Pons (tissue), 1 donor: ENCODE data around the gene TTN.

Experiments used
- DNase-seq: peaks from one replicate; pipeline ENCODE4 v3.0.0-alpha.2; 2016; ENCODE audit warnings: low spot score

The TTN gene

DNA sequence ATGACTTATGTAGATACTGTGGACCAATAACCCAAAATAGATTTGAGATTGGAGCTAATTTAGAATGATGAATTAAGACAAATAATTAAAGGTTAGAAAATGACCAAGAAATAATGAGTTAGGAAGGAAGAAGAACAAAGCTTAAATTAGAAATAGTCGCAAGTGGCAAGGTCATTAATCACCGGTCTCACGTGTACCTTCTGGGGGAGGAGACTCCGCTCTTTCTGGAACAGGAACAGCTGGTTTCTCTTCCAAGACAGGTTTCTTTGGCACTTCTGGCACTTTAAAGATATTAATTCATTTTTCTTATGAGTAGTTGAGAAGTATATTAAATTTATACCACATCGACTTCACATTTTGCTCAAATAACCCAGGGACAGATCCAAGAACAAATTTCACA is 156.7 kb downstream of the TTN start:
- no peak for DNase-seq

DNA sequence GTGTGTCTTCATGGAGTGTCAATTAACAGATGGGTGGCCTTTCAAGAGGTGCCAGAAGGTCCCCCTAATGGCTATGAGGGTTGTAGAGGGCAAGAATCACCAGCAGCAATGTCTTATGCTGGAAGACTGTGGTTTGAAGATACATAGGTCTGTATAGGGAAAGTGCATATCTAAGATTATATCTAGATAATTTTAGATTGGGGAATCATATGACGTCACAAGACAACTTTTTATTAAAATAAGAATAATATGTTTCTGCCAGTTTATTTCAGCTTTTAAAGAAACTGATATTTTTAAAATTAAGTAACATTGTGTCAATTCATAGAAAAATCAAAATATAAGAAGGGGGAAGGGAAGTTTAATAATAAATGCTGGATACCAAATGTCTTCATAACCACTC is 162.3 kb downstream of the TTN start:
- no peak for DNase-seq

DNA sequence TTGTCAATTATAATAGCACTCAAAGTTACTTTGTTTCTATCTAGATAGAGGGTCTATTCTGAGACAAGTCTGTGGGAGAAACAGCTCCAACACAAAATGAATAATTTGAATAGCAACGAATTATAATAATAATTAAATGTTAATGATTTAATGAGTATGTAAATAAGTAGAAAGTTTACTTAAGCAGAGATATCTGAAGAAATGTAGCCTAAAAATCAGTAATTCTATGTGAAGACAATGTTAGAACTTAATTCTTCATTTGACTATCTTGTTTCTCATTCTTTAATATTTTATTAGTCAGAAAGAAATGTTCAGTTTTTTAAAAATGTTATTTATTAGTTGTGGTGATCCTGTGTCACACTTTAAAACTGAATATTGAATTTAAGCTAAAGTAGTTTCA is 165.7 kb downstream of the TTN start:
- no peak for DNase-seq

DNA sequence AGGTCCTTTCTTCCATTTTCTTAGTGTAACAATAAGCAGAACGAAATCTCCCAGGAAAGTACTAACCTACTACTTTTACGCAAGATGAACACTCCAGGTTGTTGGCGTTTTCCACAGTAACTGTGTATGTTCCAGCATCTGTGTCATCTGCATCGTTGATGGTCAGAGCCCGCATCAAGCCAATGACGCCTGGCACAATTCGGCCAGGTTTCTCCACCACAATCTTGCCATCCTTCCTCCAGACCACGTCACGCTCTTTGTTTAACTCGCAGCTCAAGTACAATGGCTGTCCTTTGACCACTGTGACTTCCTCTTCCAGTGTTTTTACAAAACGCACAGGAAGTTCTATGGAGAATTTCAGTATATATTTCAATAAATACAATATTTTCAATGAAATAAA is 171.3 kb downstream of the TTN start:
- no peak for DNase-seq

DNA sequence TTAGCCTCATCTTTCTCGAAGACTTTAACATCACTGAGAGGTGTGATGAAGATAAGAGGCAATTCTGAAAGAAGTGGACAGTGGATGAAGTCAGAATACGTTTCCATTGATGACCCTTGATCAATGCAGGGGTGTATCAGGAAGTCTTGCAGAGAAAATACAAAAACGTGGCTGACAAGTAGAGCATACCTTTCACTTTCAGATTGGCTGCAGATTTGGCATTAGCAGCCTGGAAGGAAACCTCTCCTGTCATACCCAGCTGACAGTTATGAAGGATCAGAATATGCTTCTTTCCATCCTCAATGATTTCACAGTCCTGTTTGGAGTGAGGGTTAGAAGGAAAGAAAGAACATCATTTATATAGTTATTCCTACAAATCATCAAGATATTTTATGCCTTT is 174.5 kb downstream of the TTN start:
- no peak for DNase-seq

DNA sequence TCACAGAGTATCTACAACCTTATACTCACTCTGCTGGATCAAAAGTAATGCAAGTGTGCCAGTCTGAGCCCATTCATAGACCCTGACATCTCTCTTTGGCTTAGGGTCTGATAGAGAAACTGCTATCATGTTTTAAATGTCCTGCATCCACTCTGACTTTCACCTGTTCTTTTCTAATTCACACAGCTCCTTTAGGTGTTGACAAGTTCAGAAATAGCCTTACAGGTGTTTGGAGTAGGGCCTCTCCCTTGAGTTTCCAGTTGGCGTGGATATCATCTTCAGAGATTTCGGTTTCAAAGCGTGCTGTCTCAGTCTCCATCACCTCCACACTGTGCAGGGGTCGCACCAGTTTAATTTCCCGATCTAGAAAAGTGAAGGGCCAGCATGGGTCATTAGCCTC is 176.6 kb downstream of the TTN start:
- no peak for DNase-seq

DNA sequence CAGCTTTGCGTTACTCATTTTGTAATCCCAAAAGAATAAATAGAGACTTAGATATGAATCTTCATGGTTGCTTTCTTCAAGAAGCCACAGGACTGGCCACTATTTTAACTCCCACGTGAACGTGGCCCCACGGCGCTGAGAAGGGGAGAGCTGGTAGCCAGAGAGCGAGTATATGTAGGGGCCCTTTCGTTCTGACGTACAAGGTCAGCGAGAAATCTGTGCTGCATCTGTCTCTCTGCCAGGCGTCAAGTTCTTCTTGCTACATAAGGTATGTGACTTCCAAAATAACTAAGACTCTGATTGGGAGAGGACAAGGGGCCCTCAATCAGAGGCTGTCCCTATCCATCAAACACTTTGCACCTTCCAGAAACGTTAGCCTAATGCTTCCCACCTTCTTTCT is 177.8 kb downstream of the TTN start:
- DNase-seq, result no peak

DNA sequence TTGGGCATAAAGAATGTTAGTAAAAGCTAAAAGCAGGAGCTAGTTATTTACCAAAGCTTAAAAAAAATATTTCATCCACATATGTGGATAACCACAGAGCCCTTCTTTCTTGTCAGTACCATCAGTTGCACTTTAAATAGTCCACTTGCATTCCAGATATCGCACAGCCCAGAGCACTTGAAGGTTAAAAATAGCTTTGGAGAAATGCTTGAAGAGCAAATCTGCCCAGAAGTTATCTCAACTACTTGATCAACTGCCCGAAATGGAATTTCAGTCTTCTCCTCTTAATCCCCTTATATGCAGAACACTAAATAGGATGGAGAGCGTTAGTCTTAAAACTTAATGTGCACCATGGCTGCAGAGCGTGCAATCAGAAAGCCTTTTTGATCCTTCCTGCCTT is 178.6 kb downstream of the TTN start:
- DNase-seq, result no peak

DNA sequence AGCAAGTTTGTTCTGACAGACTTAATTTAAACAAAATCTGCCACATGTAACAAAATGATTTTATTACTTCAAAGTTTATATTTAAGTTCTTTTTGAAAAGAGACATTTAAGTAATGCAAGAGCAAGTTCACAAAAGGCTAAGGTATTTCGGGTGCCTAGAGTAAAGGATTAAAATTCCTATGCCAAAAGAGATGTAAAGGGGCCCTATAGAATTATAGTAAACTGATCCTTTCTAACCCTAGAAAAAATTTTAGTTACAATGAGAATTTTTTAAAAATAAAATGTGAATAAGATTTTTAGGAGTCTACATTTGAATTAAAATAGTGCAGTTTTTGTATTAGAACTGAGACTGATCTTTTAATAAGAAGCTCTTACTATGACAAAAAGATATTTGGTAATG is 179.8 kb downstream of the TTN start:
- no peak for DNase-seq

DNA sequence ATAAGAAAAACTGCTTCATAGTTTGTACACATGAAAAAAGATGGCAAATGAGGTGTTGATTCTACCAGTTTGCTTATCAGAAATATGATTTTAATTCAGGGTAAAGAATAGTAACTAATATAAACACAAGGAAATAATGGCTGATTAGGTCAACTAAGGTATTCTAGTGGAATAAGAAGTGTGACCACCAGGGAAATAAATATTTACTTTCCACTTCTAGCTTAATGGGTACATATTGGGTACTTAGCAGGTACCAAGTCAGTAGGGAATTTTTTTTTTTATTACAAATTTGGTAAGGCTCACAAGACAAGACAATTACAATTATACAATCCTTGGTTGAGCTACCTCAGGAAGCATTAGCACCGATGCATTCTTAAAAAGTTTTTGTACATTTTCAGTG is 191.3 kb downstream of the TTN start:
- DNase-seq, result no peak

DNA sequence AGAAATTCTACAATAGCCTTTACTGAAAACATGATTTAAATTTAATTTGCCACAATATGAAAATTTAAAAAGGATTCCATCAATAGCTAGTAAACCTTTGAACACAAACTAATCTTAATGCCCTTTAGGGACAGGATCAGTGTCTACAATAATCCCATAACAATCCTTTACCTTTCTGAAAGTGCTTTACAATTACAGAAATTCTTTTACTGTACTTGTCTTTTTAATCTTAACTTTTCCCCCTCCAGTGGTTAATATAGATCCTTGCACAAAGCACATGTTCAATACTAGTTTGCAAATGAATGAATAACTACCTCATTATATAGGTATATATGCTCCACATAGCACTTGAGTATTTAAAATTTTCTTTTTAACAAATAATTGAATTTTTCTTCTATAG is 204.3 kb downstream of the TTN start:
- no peak for DNase-seq

DNA sequence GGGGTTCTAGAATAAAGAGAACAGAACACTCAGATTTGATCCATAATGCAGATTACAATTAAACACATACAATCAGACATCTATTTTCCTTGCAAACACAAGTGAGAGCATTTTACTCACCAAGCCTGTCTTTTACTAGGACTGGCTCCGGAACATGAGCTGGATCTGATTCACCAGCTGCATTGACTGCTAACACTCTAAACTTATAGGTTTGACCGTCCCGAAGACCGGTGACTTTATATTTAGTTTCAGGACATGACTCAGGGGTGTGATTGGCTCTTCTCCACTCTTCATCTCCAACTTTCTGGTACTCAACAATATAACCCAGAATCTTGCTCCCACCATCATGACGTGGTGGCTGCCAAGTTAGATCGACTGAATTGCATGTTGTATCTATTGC is 214.6 kb downstream of the TTN start:
- DNase-seq, result no peak

DNA sequence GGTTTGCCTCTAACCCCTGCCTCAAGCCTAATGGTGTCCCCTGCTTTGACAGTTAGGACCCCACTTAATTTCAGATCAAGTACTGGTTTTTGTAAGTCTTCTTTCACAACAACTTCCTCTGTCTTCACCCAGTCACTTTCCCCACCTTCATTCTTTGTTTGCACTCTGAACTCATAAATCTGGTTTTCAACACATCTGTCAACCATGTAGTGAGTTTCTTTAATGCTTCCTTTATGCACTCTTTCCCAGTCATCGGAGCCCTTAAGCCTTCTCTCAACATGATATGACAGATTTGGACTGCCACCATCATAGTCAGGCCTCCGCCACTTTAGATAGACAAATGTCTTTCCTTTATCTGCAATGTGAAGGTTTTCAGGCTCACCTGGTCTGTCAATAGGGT is 217.9 kb downstream of the TTN start:
- no peak for DNase-seq

DNA sequence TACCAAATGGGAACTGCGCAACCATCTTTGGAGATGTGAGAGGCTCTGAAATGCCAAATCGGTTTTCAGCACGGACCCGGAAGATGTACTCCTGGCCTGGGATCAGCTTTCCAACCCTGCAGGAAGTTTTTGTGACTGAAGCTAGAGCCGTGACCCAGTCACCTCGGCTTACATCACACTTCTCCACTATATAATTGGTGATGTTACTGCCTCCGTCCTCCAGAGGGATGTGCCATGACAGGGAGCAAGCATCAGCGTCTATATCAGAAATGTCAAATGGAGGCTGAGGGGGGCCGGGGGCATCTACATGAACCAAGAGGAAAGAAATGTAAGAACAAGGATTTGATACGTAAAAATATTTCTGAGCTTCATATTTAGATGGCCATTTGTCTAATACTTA is 222.6 kb downstream of the TTN start:
- DNase-seq, result no peak

DNA sequence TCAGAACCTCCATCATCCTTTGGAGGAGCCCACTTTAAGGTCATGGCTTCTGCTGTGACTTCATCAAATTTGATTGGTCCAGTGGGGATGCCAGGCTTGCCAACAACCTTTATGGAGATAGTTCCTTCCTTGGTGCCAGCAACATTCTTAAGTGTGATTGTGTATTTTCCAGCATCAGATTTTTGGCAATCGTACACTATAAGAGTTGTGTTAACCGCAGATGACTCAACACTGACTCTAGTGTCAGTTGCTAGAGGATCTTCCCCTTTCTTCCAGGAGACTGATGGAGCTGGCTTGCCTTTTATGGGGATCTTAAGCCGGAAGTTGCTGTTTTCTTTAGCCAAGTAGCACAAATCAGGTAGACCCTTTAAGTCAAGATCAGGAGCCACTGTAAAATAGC is 228.2 kb downstream of the TTN start:
- DNase-seq, result no peak

DNA sequence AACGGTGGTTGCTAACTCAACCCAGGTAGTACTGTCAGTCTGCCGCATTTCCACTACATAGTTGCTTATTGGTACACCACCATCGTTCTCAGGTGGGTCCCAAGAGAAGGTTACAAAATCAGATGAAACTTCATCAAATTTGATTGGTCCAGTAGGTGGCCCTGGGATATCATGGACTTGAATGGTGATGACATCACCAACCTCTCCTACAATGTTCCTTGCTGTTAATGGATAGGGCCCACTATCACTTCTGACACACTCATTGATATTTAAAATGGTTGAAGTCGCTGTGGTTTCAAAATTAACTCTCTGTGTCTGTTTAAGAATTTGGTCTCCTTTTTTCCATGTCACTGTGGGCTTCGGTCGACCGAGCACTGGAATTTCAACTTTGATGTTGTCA is 232.4 kb downstream of the TTN start:
- no peak for DNase-seq

DNA sequence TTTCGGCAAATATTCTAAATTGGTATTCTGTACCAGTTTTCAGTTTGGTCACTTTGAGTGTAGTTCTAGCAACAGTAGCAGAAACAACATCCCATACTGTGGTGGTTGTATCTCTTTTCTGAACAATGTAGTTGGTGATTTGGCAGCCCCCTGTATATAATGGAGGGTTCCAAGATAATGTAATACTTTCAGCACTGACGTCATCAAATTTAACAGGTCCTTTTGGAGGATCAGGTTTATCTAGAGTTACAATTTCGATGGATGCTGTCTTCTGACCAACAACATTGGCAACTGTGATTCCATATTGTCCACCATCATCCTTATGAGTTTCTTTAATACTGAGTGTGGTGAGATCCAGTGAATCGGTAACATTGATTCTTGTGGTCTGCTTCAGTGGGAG is 239.0 kb downstream of the TTN start:
- DNase-seq, result no peak

DNA sequence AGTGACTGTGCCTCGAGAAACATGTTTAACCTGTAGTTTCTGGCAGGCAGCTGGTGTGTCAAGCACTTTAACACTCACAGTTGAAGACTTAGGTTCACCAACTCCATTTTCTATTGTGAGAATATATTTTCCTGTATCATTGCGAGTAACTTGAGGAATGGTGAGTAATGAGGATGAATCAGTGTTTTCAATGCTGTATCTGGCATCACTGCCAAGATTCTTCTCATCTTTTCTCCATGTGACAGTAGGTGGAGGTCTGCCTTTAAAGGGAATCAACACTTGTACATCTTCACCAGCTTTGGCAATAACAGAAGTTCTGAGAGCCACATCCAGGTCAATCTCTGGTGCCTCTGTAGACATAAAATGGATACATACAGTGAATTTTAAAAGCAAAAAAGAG is 254.2 kb downstream of the TTN start:
- no peak for DNase-seq

DNA sequence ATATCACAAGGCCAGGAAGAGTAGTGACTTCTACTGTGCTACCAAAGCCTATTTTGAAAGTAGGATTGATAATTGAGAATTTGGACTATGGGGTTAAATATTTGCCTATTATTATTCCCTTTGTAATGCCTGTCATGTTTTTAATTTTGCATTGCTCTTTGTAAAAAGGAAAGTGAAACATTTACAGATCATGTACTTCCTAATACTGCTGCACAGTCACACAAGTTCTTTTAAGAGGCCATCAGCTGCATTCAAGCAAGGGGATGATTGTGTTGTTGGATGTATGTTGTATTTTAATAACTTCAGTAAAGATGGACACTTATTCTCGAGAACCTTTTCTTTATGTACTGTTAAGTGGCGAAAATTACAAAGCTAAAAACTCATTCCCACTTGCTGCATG is 256.9 kb downstream of the TTN start:
- no peak for DNase-seq

DNA sequence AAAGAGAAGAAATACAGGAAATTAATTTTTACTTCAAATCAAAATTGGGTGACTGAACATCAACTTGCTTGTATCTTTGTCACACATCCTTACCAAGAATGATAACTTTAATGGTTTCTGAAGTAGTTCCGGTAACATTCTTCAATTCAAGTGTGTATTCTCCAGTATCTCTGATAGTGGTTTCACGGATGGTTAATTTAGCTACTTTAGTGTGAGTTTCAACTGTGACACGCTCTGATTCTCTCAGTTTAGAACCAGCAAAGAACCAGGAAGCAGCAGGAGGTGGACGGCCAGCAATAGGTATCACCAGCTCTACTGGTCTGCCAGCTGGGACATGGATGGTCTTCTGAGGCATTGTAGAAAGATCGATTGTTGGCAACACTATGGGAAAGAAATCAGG is 264.7 kb downstream of the TTN start:
- DNase-seq, result no peak

DNA sequence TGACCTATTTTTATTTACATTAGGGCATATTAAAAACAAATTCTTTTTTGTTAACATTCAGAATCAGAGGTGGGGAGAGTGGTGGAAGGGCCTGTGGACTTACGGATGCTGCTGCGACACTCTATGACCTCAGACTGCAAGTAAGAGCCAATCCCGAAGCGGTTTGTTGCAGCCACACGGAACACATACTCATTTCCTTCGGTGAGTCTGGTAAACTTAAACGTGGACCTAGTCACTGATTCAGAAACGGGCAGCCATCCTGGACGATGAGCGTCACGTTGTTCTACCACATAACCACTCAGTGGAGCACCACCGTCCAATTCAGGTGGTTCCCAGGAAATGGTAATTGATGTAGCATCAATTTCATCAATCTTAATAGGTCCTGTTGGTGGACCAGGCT is 265.1 kb downstream of the TTN start:
- DNase-seq, result no peak

DNA sequence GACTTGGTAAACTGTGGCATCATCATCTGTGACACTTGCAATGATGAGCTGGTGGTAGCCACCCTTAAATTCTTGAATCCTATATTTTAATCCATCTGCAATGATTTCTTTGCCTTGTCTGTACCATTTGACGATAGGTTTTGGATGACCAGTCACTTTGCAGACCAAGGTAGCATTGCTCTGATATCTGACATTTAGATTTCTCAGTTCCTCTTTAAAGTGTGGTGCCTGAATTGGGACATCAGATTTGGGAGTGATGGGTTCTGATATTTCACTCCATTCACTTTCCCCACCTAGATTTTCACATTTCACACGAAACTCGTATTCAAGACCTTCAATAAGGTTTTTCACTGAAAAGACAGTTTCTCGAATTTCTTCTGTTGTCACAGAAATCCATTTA is 271.2 kb downstream of the TTN start:
- DNase-seq, result no peak

DNA sequence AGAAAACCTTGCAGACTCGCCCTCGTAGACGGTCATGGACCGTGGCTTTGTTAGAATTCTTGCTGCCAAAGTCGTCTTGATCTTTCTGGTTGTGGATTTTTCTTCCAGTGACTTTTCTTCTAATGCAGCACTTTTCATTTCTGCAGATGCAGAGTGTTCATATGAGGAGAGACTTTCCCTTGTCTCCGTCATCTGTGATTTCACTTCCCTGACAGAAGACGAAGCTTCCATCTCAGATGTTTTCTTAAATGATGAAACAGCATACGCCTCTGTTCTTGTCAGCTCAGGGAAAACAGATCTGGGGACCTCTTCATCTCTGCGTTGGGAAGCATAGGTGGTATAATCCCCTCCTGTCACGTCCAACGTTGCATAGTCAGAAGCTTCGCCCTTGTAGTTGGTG is 276.1 kb downstream of the TTN start:
- no peak for DNase-seq

DNA sequence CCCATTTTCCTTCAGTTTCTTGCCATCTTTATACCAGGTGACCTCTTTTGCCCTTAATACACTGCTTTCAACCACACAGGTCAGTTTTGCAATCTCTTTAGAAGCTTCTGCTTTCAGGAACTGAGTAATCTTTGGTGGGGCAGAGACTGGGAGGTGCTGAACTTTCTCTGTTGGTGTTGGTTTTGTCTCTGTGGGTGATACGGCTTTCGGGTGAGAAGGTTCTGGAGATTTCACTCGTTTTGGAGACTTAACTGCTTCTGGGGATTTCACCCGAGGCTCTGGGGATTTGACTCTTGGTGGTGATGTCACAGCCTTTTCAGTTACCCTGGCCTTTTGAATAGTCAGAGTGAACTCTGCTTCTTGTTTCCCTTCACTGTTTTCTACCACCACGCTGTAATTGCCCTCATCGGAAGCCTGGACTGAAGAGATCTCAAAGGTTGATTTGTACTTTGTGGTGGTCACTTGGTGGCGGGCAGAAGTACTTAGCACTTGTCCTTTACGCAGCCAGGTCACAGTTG is 276.5 kb downstream of the TTN start:
- no peak for DNase-seq

DNA sequence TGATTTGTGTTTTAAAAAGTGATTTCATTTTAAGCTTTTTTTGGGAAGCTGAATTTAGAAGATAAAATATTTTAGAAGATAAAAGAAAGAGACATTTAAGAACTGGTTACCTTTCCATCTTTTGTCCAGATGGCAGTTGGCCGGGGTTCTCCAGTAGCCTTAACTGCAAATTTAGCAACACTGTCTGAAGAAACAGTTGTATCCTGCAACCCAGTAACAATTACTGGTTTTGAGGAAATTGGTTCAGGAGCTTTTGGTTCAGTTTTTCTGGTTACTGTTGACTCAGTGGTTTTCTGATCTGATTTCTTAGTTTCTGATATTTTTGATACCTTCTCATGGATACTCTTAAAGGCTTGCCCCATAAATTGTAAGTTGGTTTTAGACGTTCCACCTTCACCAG is 277.1 kb downstream of the TTN start:
- no peak for DNase-seq
